GM04504 (cell line): ENCODE measurements around the gene TSPAN10.

Experiments
- DNase-seq: peaks from one replicate; pipeline ENCODE4 v3.0.0-alpha.2; 2012; ENCODE audit warnings: low read depth

The TSPAN10 gene

GRCh38 chr17:81635431-81635830 is 1.6 kb upstream of the TSPAN10 start:
- DNase-seq = no peak

GRCh38 chr17:81635973-81636504 is 957 bp upstream of the TSPAN10 start:
- no peak for DNase-seq

GRCh38 chr17:81638683-81639082 is 1.7 kb downstream of the TSPAN10 start:
- DNase-seq = no peak

GRCh38 chr17:81640011-81640410 is 3.0 kb downstream of the TSPAN10 start:
- DNase-seq = no peak

GRCh38 chr17:81641825-81642489 is 5.0 kb downstream of the TSPAN10 start:
- peak; percentile 40 for DNase-seq

GRCh38 chr17:81644496-81644895 is 7.5 kb downstream of the TSPAN10 start:
- DNase-seq = no peak

- DNase-seq = no peak
Observed at GRCh38 chr17:81644976-81645952, 8.3 kb downstream of the TSPAN10 start.

GRCh38 chr17:81646869-81647600 is 10.0 kb downstream of the TSPAN10 start:
- no peak for DNase-seq

- DNase-seq = no peak
Observed at GRCh38 chr17:81647640-81648012, 10.6 kb downstream of the TSPAN10 start.

GRCh38 chr17:81648013-81648706 is 11.2 kb downstream of the TSPAN10 start:
- no peak for DNase-seq

GRCh38 chr17:81648707-81649085 is 11.7 kb downstream of the TSPAN10 start:
- DNase-seq = no peak

- DNase-seq = no peak
Observed at GRCh38 chr17:81650951-81651350, 14.0 kb downstream of the TSPAN10 start.

GRCh38 chr17:81651692-81652091 is 14.7 kb downstream of the TSPAN10 start:
- DNase-seq = peak; percentile 85

GRCh38 chr17:81652906-81653771 is 16.1 kb downstream of the TSPAN10 start:
- DNase-seq = no peak

GRCh38 chr17:81655378-81656117 is 18.6 kb downstream of the TSPAN10 start:
- DNase-seq = no peak

- no peak for DNase-seq
Observed at GRCh38 chr17:81656118-81656743, 19.2 kb downstream of the TSPAN10 start, which contains the start of gene PDE6G. PDE6G (minus strand) TSS chr17:81656542; CDS start chr17:81653305, 3,237 bp downstream.

- DNase-seq = no peak
Observed at GRCh38 chr17:81656835-81657234, 19.8 kb downstream of the TSPAN10 start.

GRCh38 chr17:81659038-81659437 is 22.0 kb downstream of the TSPAN10 start:
- DNase-seq = no peak

GRCh38 chr17:81660441-81660840 is 23.4 kb downstream of the TSPAN10 start:
- no peak for DNase-seq
